Calu3 (cell line): ENCODE results near the gene PTPMT1. TPM values are rescaled to one million over a fixed set of nuclear protein-coding genes. Genes with fewer than 3 reads are reported as not detected.
"Not testable (repeated sequence)": the region's sequence is repeated elsewhere in the genome, so short reads cannot be mapped to it uniquely, and the experiment has no call there.

ENCODE experiments used
- BruUV-seq: library from RNA; stranded (reverse); fragments of 400-500 nt; replicated peaks from 2 replicates; lab custom pipeline; 2021; lab: Mats Ljungman, UMichigan
- CTCF ChIA-PET: fragments of 300-600 bp; sonication (Branson Sonifier 250); formaldehyde crosslinking; loops from one replicate; lab custom pipeline; 2022; ENCODE audit warnings: antibody characterized with exemption; lab: Charles Lee
- DNase-seq: peaks from one replicate; pipeline ENCODE4 v3.0.0; 2022
- H3K27ac Mint-ChIP-seq: one replicate; pipeline ENCODE4 v1.8.0; 2022; ENCODE audit warnings: mixed read lengths; ENCODE audit not compliant: unreplicated experiment
- H3K27me3 Mint-ChIP-seq: one replicate; pipeline ENCODE4 v1.8.0; 2022; ENCODE audit warnings: mixed read lengths; ENCODE audit not compliant: unreplicated experiment
- H3K36me3 Mint-ChIP-seq: one replicate; pipeline ENCODE4 v1.8.0; 2022; ENCODE audit warnings: mild to moderate bottlenecking, moderate library complexity, mixed read lengths; ENCODE audit not compliant: insufficient read depth, unreplicated experiment
- H3K4me1 Mint-ChIP-seq: one replicate; pipeline ENCODE4 v1.8.0; 2022; ENCODE audit warnings: mild to moderate bottlenecking, low read depth, mixed read lengths; ENCODE audit not compliant: unreplicated experiment
- H3K4me3 Mint-ChIP-seq: one replicate; pipeline ENCODE4 v1.8.0; 2022; ENCODE audit warnings: mild to moderate bottlenecking, low read depth, moderate library complexity, mixed read lengths; ENCODE audit not compliant: unreplicated experiment
- H3K9me3 Mint-ChIP-seq: one replicate; pipeline ENCODE4 v1.8.0; 2022; ENCODE audit warnings: low read depth, mixed read lengths; ENCODE audit not compliant: unreplicated experiment
- intact Hi-C: fragments of 100-400 bp; cut with micrococcal nuclease; formaldehyde crosslinking; loops from one replicate; pipeline ENCODE4 v1.10.0; 2022; ENCODE audit not compliant: unreplicated experiment
- total RNA-seq: library from RNA; stranded (reverse); gene quantifications from 2 replicates; pipeline ENCODE4 v1.2.3, GENCODE V29; 2022
- TF ChIP-seq, protein P1 (sequence below): fragments of 200-600 bp; IDR thresholded peaks from one replicate; pipeline ENCODE4 v1.8.0; 2022; ENCODE audit warnings: antibody characterized with exemption; ENCODE audit not compliant: unreplicated experiment

Gene PTPMT1
- total RNA-seq, 1 experiment from 2014 or later = 49.7 TPM

DNA sequence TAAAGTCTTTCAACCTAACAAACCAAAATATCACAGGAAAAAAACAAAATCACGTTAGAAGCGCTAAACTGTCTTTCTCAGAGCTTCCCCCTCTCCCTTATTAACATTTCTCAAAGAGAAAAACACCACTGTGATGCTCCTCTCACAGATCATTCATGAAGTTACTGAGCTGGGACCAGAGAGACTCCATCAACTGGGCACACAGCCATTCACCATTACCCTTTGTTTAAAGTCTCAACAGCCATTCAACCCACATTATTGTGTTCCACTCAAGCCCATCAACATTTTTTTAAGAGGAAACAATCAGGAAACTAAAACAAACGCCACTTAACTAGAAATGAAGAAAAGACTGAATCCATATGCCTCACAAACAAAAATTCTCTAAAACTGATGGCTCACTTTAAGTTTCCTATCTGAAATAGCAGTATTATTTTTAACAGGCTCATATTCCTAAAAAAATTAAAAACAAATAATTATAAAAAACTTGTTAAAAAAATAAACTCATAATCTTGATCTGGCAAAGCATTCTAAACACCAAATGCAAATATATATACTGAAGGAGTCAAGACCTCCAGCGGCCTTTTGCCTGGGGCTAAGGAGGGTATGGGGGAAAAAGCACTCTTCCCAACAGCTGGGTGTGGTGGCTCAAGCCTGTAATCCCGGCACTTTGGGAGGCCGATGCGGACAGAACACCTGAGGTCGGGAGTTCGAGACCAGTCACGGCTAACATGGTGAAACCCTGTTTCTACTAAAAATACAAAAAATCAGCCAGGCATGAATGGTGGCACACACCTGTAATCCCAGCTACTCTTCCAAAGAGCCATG lies 26.4 kb upstream of the PTPMT1 start:
- Mint-ChIP-seq H3K9me3 (no peaks in the 10 kb centered on the region), H3K27me3 (no peaks in the 10 kb centered on the region), H3K4me1 (peaks cover 30% of the 10 kb centered on the region), H3K36me3 (peaks cover 6% of the 10 kb centered on the region), H3K4me3 (no peak overlapping the region), H3K27ac (no peak overlapping the region)
- CTCF ChIA-PET = interaction anchor here (1.1 kb wide), 1 partner anchor 26 kb away, joined by 3 read pairs; the partner anchor contains the start of gene PTPMT1
- intact Hi-C loops = no loop called here
- DNase-seq = no peak
- TF ChIP-seq, protein P1, sequence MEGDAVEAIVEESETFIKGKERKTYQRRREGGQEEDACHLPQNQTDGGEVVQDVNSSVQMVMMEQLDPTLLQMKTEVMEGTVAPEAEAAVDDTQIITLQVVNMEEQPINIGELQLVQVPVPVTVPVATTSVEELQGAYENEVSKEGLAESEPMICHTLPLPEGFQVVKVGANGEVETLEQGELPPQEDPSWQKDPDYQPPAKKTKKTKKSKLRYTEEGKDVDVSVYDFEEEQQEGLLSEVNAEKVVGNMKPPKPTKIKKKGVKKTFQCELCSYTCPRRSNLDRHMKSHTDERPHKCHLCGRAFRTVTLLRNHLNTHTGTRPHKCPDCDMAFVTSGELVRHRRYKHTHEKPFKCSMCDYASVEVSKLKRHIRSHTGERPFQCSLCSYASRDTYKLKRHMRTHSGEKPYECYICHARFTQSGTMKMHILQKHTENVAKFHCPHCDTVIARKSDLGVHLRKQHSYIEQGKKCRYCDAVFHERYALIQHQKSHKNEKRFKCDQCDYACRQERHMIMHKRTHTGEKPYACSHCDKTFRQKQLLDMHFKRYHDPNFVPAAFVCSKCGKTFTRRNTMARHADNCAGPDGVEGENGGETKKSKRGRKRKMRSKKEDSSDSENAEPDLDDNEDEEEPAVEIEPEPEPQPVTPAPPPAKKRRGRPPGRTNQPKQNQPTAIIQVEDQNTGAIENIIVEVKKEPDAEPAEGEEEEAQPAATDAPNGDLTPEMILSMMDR = no peak
- BruUV-seq = no TSS peak

DNA sequence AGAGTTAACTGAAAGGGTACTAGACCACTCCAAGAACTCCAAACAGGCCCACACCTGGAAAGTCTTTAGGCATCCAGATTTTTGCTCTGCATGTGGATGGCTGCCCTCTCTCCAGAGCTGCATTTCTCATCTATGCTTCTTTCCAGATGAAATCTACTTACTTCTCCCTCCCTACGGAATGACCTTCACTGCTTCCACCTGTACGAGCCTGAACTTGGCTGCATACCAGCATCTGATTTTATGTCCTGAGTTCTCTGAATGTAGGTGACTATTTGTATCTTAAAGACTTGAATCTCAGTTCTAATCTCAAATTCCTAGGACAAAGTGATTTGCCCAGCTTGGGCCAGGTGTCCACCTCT lies 25.7 kb upstream of the PTPMT1 start:
- no TSS peak for BruUV-seq
- peak overlapping the region; percentile 34 for H3K4me3 Mint-ChIP-seq
- CTCF ChIA-PET = interaction anchor here (0.9 to 1.1 kb wide), 2 partner anchors 26 to 56 kb away, joined by 3 read pairs; partner anchors contain the start of gene PTPMT1
- no peaks in the 10 kb centered on the region for H3K9me3 Mint-ChIP-seq
- H3K4me1 Mint-ChIP-seq = peaks cover 30% of the 10 kb centered on the region
- TF ChIP-seq, protein P1 = no peak
- no peaks in the 10 kb centered on the region for H3K27me3 Mint-ChIP-seq
- H3K36me3 Mint-ChIP-seq = peaks cover 13% of the 10 kb centered on the region
- intact Hi-C loops = no loop called here
- peak overlapping the region; percentile 21 for H3K27ac Mint-ChIP-seq
- DNase-seq = no peak

DNA sequence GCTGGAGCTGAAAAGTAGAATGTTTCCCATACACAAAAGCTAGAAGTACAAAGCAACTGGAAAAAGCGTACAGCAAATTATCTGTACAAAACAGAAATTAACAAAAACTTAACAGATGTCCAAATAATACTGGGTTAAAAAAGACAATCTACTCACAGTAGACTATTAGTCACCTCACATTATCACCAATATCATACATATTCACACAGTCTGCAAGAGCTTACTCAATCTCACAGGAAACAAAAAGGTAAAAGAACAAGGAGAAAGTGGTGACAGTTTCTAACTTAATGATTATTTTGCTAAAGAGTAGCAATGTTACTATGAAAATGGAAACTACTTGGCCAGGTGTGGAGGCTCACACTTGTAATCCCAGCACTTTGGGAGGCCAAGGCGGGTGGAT lies 24.3 kb upstream of the PTPMT1 start:
- no peak overlapping the region for H3K4me3 Mint-ChIP-seq
- no peaks in the 10 kb centered on the region for H3K27me3 Mint-ChIP-seq
- H3K36me3 Mint-ChIP-seq = peaks cover 12% of the 10 kb centered on the region
- peaks cover 30% of the 10 kb centered on the region for H3K4me1 Mint-ChIP-seq
- no peak for DNase-seq
- H3K27ac Mint-ChIP-seq = peak overlapping the region; percentile 47
- intact Hi-C loops = no loop called here
- H3K9me3 Mint-ChIP-seq = no peaks in the 10 kb centered on the region
- TF ChIP-seq, protein P1 = no peak
- CTCF ChIA-PET = no interaction called here
- no TSS peak for BruUV-seq

DNA sequence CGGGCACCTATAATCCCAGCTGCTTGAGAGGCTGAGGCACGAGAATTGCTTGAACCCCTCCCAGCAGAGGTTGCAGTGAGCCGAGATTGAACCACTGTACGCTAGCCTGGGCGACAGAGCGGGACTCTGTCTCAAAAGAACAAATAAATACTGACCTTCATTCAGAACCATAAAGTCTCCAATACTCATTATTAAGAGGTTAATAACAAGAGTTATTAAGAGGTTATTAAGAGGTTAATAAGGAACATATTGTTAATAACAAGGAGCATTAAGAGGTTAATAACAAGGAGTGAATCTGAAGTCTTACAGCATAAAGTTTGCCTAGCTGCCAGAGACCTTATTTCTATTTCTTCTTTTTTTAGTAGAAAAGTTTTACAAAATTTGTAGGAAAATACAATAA lies 20.1 kb upstream of the PTPMT1 start:
- Mint-ChIP-seq H3K36me3 (peaks cover 31% of the 10 kb centered on the region), H3K9me3 (no peaks in the 10 kb centered on the region), H3K4me3 (no peak overlapping the region), H3K27me3 (no peaks in the 10 kb centered on the region), H3K27ac (no peak overlapping the region), H3K4me1 (peaks cover 20% of the 10 kb centered on the region)
- intact Hi-C loops = no loop called here
- TF ChIP-seq, protein P1 = no peak
- DNase-seq = no peak
- BruUV-seq = no TSS peak
- CTCF ChIA-PET = interaction anchor here (0.6 kb wide), 1 partner anchor 37 kb away, joined by 3 read pairs; no protein-coding TSS in a partner anchor

DNA sequence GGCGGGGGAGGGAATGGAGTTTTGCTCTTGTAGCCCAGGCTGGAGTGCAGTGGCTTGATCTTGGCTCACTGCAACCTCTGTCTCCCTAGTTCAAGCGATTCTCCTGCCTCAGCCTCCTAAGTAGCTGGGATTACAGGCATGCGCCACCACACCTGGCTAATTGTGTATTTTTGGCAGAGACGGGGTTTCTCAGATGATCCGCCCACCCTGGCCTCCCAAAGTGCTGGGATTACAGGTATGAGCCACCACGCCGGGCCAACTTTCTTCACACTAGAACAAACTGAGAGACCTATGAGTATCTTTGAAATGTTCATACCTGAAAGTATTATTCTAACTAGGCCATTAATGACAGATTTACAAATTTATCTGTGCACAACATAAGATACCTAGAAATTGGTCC lies 19.1 kb upstream of the PTPMT1 start:
- intact Hi-C loops, H3K4me3 Mint-ChIP-seq: not testable (repeated sequence)
- CTCF ChIA-PET = interaction anchor here (0.6 kb wide), 1 partner anchor 18 kb away, joined by 3 read pairs; no protein-coding TSS in a partner anchor

More for the DNA sequence above, 19.1 kb upstream of the PTPMT1 start:
- H3K4me1 Mint-ChIP-seq = peaks cover 20% of the 10 kb centered on the region
- peaks cover 41% of the 10 kb centered on the region for H3K36me3 Mint-ChIP-seq
- H3K27ac Mint-ChIP-seq, DNase-seq, BruUV-seq, H3K27me3 Mint-ChIP-seq, H3K9me3 Mint-ChIP-seq: not testable (repeated sequence)
